ENCODE data around the gene HCST.
"Not testable (repeated sequence)": the region's sequence is repeated elsewhere in the genome, so short reads cannot be mapped to it uniquely, and the experiment has no call there.

The HCST gene

GRCh38 chr19:35882114-35882832, 20.1 kb upstream of the HCST start:
- DNase-seq = no peak

GRCh38 chr19:35883882-35884281, 18.4 kb upstream of the HCST start:
- DNase-seq = no peak

DNA sequence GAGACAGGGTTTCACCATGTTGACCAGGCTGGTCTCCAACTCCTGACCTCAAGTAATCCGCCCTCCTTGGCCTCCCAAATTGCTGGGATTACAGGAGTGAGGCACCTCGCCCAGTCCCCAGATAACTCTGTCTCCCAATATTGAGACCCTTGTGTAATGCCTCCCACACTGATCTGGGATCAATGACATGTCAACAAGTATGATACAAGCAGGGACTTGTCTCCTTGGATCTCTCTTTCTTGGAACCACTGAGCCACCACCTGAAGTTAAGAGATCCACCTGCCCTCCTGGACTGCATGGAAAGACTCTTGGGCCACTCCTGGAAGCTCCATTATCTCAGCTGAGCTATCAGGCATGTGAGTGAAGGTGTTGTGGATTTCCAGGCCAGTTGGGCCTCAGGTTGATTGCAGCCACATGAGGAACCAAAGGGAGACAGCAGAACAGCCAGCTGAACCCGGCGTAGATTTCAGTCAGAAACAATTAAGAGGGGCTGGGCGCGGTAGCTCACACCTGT, 17.0 kb upstream of the HCST start:
- no peak for DNase-seq

- DNase-seq = no peak
These were observed 16.4 kb upstream of the HCST start for GRCh38 chr19:35885904-35886303.

DNA sequence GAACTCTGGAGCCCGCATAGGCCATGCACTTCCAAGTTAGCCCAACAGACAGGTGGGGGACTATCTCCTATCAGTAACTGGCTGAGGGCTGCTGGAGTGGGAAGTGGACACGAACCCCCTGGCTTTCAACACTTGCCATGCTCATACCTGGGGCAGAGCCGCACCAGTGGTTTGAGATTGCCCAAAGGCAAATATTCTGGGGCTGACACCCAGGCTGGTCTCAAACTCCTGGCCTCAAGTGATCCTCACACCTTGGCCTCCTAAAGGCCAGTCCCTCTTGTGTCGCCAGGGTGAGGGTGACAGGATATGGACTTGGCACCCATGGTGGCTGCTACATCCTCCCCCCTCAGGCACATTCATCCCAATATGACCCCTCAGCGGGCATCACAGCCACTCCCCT, 15.1 kb upstream of the HCST start:
- no peak for DNase-seq

GRCh38 chr19:35888398-35888797, 13.9 kb upstream of the HCST start:
- DNase-seq = no peak

GRCh38 chr19:35889370-35890112, 12.8 kb upstream of the HCST start:
- DNase-seq = no peak

- no peak for DNase-seq
These were observed 12.1 kb upstream of the HCST start for GRCh38 chr19:35890113-35890650.

DNA sequence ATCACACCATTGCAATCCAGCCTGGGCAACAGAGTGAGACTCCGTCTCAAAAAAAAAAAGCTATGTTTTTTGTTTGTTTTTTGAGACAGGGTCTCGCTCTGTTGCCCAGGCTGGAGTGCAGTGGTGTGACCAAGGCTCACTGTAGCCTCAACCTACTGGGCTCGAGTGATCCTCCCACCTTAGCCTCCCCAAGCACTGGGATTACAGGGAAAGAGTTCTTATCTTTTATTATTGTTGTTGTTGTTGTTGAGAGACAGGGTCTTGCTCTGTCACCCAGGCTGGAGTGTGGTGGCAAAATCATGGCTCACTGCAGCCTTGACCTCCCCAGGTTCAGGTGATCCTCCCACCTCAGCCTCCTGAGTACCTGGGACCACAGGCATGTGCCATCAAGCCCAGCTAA, 10.5 kb upstream of the HCST start:
- DNase-seq = not testable (repeated sequence)

GRCh38 chr19:35894342-35894741, 8.0 kb upstream of the HCST start:
- no peak for DNase-seq

- no peak for DNase-seq
These were observed 6.3 kb upstream of the HCST start for GRCh38 chr19:35895911-35896642.

- DNase-seq = no peak
These were observed 5.7 kb upstream of the HCST start for GRCh38 chr19:35896643-35897040.

DNA sequence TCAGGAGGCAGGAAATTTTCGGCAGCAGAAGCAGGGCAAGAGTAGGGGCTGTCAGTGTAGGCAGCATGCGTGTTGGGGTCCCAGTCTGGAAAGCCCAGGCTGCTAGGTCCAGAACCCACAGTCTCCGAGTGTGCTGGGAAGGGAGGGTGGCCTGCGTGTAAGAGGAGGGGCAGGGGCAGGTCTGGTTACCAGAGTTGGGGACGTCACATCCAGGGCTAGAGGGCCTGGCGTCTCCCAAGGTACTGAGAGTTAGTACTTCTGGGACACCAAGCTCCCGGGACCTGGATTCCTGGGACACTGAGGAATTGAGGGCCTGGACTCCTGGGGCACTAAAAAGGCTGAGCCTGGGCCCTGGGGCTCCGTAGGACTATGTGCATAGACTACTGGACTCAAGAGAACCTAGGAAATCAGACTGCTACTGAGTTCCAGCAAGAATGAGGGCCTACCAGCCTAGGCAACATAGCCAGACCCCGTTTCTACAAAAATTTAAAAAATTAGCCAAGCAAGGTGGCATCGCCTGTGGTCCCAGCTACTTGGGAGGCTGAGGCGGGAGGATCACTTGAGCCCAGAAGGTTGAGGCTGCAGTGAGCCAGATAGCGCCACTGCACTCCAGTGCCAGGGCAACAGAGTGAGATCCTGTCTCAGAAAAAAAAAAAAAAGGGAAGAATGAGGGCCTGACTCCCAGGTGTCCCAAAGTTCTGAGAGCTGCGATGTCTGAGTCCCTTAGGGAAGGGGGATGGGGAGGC, 4.5 kb upstream of the HCST start:
- DNase-seq = no peak

- no peak for DNase-seq
These were observed 3.9 kb upstream of the HCST start for GRCh38 chr19:35898499-35898809.

DNA sequence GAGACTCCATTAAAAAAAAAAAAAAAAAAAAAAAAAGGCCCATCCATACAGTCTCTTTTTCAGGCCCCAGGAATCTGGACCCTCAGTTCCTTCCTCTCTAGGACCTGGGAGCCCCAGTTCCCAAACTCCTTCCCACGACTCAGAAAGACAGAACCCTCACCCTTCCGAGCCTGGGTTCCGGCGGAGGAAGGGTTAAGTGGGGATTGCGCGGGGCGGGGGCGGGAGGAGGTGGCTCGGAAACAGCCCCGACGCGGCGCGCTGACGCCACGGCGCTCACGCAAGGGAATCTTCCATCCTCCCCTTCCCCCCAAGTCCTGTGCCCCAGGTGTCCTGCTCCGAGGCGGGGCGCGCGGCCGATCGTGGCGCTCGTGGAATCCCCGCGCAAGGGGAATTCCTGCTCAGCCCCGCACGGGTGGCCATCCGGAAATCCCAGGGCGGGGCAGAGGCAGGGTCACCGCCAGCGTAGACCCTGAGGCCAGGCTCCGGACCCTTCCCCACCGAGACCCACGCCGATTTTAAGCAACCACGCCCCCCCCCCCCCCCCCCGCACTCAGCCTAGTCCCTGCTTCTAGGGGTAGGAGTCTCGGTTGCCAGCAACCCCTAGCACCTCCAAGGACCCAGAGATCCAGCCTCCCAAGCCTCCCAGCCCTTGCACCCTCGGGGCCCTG, 2.6 kb upstream of the HCST start:
- DNase-seq = peak; percentile 37

DNA sequence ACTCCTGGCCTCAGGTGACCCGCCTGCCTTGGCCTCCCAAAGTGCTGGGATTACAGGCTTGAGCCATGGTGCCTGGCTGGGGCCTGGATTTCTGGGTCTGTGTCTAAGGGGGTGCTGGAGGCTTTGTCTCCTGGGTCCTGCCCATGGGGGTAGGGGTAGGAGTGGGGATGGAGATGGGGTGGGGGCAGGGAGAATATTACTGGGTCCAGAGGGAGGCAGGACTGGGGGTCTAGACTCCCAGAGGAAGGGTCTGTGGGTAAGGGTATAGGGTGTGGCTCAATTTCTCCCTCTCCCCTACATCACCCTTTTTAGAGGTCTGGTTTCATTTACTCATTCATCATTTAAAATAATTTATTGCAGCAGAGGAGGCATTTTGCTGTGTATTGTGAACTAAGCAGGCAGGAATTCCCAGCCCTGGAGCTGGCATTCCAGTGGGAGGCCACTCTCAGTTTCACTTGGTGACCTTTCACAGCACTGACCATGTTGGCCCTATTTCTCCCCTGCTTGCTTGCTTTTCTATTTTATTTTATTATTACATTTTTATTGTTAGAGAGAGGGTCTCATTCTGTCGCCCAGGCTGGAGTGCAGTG, 1.2 kb upstream of the HCST start:
- no peak for DNase-seq

GRCh38 chr19:35902870-35903475, 644 bp downstream of the HCST start:
- no peak for DNase-seq

- DNase-seq = no peak
These were observed 1.3 kb downstream of the HCST start for GRCh38 chr19:35903550-35904179.

DNA sequence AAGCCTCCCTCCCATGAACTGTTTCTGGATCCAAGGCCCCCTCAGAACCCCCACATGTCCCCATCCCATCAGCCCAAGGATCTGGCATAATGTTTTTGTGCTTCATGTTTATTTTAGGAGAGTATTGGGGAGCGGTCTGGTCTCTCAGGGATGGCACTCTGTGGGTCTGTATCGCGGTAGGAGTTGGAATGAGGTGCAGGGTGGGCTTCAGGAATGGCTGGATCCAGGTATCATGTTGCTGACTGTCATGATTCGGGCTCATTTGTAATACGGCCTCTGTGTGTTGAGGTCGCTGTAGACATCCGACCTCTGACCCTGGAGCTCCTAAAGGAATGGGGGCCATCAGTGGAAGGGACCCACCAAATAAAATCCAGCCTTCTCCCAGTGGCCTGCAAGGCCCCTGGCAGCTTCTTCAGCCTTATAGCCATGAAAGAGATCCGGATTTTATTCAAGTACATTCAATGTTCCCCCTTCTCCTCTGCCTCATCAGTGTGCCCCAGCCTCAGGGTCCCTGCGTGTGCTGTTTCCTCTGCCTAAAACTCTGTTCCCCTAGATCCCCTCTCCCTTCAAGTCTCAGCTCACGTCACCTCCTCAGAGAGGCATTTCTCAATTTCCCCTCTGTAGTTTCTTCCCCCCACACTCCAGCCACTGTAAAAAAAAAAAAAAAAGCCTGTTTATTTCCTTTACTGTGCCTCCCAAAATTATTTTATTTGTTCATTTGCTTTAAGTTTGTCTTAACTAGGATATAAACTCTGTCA, 2.2 kb downstream of the HCST start:
- DNase-seq = no peak

GRCh38 chr19:35905178-35905727, 2.9 kb downstream of the HCST start:
- no peak for DNase-seq

Measured in T1000 (cell line).